ENCODE measurements around the gene PLXNA1. TPM values are rescaled to one million over a fixed set of nuclear protein-coding genes. Genes with fewer than 3 reads are reported as not detected.
A peak's percentile ranks its signal among the peaks of the same experiment; 100 is the strongest.

The PLXNA1 gene
- total RNA-seq, 1 donor from 2014 or later = 23.2 TPM

GRCh38 chr3:126951561-126951960 is 31.4 kb upstream of the PLXNA1 start:
- intact Hi-C loops (cut with DNase I) = no loop called here
- no peak for ATAC-seq (ENCODE audit: poor library complexity)
- no peak for DNase-seq

- intact Hi-C loops (cut with DNase I) = no loop called here
- DNase-seq = no peak
- ATAC-seq (ENCODE audit: poor library complexity) = no peak
Observed at GRCh38 chr3:126952261-126952982, 30.5 kb upstream of the PLXNA1 start.

GRCh38 chr3:126952983-126953660 is 29.8 kb upstream of the PLXNA1 start:
- intact Hi-C loops (cut with DNase I) = no loop called here
- ATAC-seq (ENCODE audit: poor library complexity) (no peak), DNase-seq (no peak)

- no peak for DNase-seq
- intact Hi-C loops (cut with DNase I) = no loop called here
- no peak for ATAC-seq (ENCODE audit: poor library complexity)
Observed at GRCh38 chr3:126954141-126954842, 28.6 kb upstream of the PLXNA1 start.

- intact Hi-C loops (cut with DNase I) = no loop called here
- ATAC-seq (ENCODE audit: poor library complexity) (no peak), DNase-seq (no peak)
Observed at GRCh38 chr3:126955004-126955790, 27.7 kb upstream of the PLXNA1 start.

GRCh38 chr3:126956361-126956760 is 26.6 kb upstream of the PLXNA1 start:
- intact Hi-C loops (cut with DNase I) = no loop called here
- ATAC-seq (ENCODE audit: poor library complexity) (no peak), DNase-seq (no peak)

GRCh38 chr3:126956866-126957650 is 25.9 kb upstream of the PLXNA1 start:
- ATAC-seq (ENCODE audit: poor library complexity) = no peak
- intact Hi-C loops (cut with DNase I) = no loop called here

GRCh38 chr3:126957776-126958637 is 24.9 kb upstream of the PLXNA1 start:
- no peak for ATAC-seq (ENCODE audit: poor library complexity)
- intact Hi-C loops (cut with DNase I) = no loop called here
- no peak for DNase-seq

More at GRCh38 chr3:126956866-126957650, 25.9 kb upstream of the PLXNA1 start:
- DNase-seq = no peak

GRCh38 chr3:126958638-126959085 is 24.3 kb upstream of the PLXNA1 start:
- ATAC-seq (ENCODE audit: poor library complexity) (no peak), DNase-seq (no peak)
- intact Hi-C loops (cut with DNase I) = no loop called here

GRCh38 chr3:126959136-126959920 is 23.6 kb upstream of the PLXNA1 start:
- DNase-seq (no peak), ATAC-seq (ENCODE audit: poor library complexity) (no peak)
- intact Hi-C loops (cut with DNase I) = no loop called here

GRCh38 chr3:126959921-126960603 is 22.9 kb upstream of the PLXNA1 start:
- ATAC-seq (ENCODE audit: poor library complexity) (no peak), DNase-seq (no peak)
- intact Hi-C loops (cut with DNase I) = no loop called here

GRCh38 chr3:126960604-126960995 is 22.3 kb upstream of the PLXNA1 start:
- peak; percentile 76 for ATAC-seq (ENCODE audit: poor library complexity)
- intact Hi-C loops (cut with DNase I) = no loop called here

GRCh38 chr3:126961191-126961790 is 21.6 kb upstream of the PLXNA1 start:
- ATAC-seq (ENCODE audit: poor library complexity) (peak; percentile 85), DNase-seq (peak; percentile 91)
- intact Hi-C loops (cut with DNase I) = no loop called here

More at GRCh38 chr3:126960604-126960995, 22.3 kb upstream of the PLXNA1 start:
- peak; percentile 62 for DNase-seq

- ATAC-seq (ENCODE audit: poor library complexity) (peak; percentile 66), DNase-seq (peak; percentile 74)
- intact Hi-C loops (cut with DNase I) = no loop called here
Observed at GRCh38 chr3:126961791-126962461, 21.0 kb upstream of the PLXNA1 start.

- intact Hi-C loops (cut with DNase I) = no loop called here
- no peak for ATAC-seq (ENCODE audit: poor library complexity)
- DNase-seq = no peak
Observed at GRCh38 chr3:126962756-126963155, 20.2 kb upstream of the PLXNA1 start.

Data from Right ventricle myocardium superior (tissue), 1 donor.